ENCODE measurements around the gene BHLHE23. TPM values are rescaled to one million over a fixed set of nuclear protein-coding genes. Genes with fewer than 3 reads are reported as not detected.

BHLHE23 gene
- total RNA-seq, 1 experiment from 2014 or later, result not detected

- TF ChIP-seq, protein P1, sequence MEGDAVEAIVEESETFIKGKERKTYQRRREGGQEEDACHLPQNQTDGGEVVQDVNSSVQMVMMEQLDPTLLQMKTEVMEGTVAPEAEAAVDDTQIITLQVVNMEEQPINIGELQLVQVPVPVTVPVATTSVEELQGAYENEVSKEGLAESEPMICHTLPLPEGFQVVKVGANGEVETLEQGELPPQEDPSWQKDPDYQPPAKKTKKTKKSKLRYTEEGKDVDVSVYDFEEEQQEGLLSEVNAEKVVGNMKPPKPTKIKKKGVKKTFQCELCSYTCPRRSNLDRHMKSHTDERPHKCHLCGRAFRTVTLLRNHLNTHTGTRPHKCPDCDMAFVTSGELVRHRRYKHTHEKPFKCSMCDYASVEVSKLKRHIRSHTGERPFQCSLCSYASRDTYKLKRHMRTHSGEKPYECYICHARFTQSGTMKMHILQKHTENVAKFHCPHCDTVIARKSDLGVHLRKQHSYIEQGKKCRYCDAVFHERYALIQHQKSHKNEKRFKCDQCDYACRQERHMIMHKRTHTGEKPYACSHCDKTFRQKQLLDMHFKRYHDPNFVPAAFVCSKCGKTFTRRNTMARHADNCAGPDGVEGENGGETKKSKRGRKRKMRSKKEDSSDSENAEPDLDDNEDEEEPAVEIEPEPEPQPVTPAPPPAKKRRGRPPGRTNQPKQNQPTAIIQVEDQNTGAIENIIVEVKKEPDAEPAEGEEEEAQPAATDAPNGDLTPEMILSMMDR (IDR thresholded peaks at IDR 0.05; ENCODE audit: unreplicated experiment), result no peak
- H3K27me3 Mint-ChIP-seq (ENCODE audit: unreplicated experiment), result peaks cover 100% of the 10 kb centered on the region
- DNase-seq, result peak; percentile 64
- H3K36me3 Mint-ChIP-seq (ENCODE audit: insufficient read depth, unreplicated experiment), result no peaks in the 10 kb centered on the region
- CTCF ChIA-PET, result interaction anchor here (0.5 to 1.7 kb wide), 5 partner anchors 9 to 392 kb away, joined by 3 to 4 read pairs (median 3); no protein-coding TSS in a partner anchor
- BruUV-seq (replicated peaks), result no TSS peak
- H3K9me3 Mint-ChIP-seq (ENCODE audit: low read depth, unreplicated experiment), result no peaks in the 10 kb centered on the region
- H3K4me3 Mint-ChIP-seq (ENCODE audit: low read depth, unreplicated experiment), result no peak overlapping the region
- H3K4me1 Mint-ChIP-seq (ENCODE audit: low read depth, unreplicated experiment), result peaks cover 20% of the 10 kb centered on the region
- no peak overlapping the region for H3K27ac Mint-ChIP-seq (ENCODE audit: unreplicated experiment)
- intact Hi-C loops (cut with micrococcal nuclease; ENCODE audit: unreplicated experiment), result no loop called here
Measured at GRCh38 chr20:63027922-63028389, 21.2 kb upstream of the BHLHE23 start.

- Mint-ChIP-seq H3K27me3 (ENCODE audit: unreplicated experiment) (peaks cover 100% of the 10 kb centered on the region), H3K27ac (ENCODE audit: unreplicated experiment) (no peak overlapping the region), H3K36me3 (ENCODE audit: insufficient read depth, unreplicated experiment) (no peaks in the 10 kb centered on the region), H3K4me1 (ENCODE audit: low read depth, unreplicated experiment) (peaks cover 14% of the 10 kb centered on the region), H3K4me3 (ENCODE audit: low read depth, unreplicated experiment) (no peak overlapping the region), H3K9me3 (ENCODE audit: low read depth, unreplicated experiment) (no peaks in the 10 kb centered on the region)
- CTCF ChIA-PET, result interaction anchor here (0.5 to 1.7 kb wide), 5 partner anchors 8 to 392 kb away, joined by 3 to 4 read pairs (median 3); no protein-coding TSS in a partner anchor
- TF ChIP-seq, protein P1 (IDR thresholded peaks at IDR 0.05; ENCODE audit: unreplicated experiment), result no peak
- no TSS peak for BruUV-seq (replicated peaks)
- DNase-seq, result no peak
- intact Hi-C loops (cut with micrococcal nuclease; ENCODE audit: unreplicated experiment), result no loop called here
Measured at GRCh38 chr20:63027221-63027921, 20.6 kb upstream of the BHLHE23 start.

DNA sequence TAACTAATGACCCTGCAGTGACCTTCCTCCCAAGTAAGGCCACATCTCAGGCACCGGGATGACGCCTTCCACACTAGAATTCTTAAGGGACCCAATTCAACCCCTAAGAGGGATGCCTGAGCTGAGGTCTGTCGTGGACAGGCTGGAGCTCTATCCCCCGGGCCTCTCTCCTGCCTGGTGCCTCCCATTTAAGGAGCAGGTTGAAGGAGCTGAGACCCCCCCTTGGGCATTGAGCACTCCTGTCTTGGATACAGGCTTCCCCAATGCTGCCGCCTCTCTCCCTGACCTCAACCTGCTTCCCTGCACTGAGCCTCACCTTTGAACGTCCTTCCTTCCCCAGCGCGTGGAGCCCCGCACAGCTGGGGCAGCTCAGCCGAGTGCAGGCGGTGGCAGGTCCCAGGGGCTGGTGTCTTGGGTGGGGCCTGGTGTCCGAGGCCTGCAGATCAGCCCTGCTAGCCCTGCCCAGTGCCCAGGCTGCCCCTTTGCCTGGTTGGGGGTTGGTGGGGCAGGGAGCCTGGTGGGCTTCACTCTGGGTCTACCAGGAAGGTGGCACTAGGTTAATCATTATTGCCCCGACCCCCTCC is 19.9 kb upstream of the BHLHE23 start:
- H3K4me1 Mint-ChIP-seq (ENCODE audit: low read depth, unreplicated experiment), result peaks cover 14% of the 10 kb centered on the region
- no TSS peak for BruUV-seq (replicated peaks)
- peaks cover 100% of the 10 kb centered on the region for H3K27me3 Mint-ChIP-seq (ENCODE audit: unreplicated experiment)
- TF ChIP-seq, protein P1 (IDR thresholded peaks at IDR 0.05; ENCODE audit: unreplicated experiment), result no peak
- no peak overlapping the region for H3K4me3 Mint-ChIP-seq (ENCODE audit: low read depth, unreplicated experiment)
- H3K27ac Mint-ChIP-seq (ENCODE audit: unreplicated experiment), result peak overlapping the region; percentile 29
- no peaks in the 10 kb centered on the region for H3K9me3 Mint-ChIP-seq (ENCODE audit: low read depth, unreplicated experiment)
- no peaks in the 10 kb centered on the region for H3K36me3 Mint-ChIP-seq (ENCODE audit: insufficient read depth, unreplicated experiment)
- intact Hi-C loops (cut with micrococcal nuclease; ENCODE audit: unreplicated experiment), result no loop called here
- CTCF ChIA-PET, result no interaction called here
- DNase-seq, result no peak

DNA sequence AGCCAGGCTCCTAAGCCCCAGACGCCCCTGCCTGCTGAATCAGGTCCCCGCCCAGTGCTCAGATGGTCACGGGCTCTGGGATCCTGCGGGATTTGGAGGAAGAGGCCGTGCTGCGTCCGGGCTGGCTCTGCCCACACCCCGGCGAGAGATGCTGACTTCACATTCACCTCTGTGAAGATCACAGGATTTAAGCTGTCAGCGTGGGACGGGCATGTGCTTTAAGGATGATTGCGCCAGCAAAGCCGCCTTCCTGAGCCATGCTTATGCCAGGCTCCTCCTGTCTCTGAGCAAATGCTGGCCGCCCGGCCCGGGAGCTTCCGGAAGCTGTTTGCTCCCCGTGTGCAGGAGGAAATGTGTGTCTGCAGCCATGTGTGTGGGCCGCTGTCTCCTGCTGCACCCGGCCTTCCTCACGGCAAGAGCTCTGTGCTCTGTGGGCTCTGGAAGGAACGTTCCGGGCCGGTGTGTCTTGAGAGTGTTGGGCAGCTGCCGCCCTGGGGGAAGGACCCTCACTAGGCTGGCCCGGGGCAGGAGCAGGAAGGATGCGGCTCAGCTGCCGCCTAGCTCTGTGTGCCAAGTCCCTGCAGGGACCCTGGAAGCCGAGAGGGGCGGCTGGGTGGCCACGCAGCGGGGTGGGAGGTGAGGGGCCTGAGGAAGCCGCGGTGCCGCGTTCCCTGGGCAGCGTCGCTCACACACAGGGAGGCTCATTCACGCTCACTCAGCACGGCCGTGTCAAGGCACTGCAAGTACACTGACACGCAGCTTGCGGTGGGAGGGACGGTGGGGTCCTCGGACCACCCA is 19.0 kb upstream of the BHLHE23 start:
- CTCF ChIA-PET, result interaction anchor here (0.6 to 1.0 kb wide), 2 partner anchors 9 to 53 kb away, joined by 3 to 4 read pairs; no protein-coding TSS in a partner anchor
- BruUV-seq (replicated peaks), result no TSS peak
- intact Hi-C loops (cut with micrococcal nuclease; ENCODE audit: unreplicated experiment), result no loop called here
- Mint-ChIP-seq H3K27me3 (ENCODE audit: unreplicated experiment) (peaks cover 100% of the 10 kb centered on the region), H3K9me3 (ENCODE audit: low read depth, unreplicated experiment) (no peaks in the 10 kb centered on the region), H3K36me3 (ENCODE audit: insufficient read depth, unreplicated experiment) (no peaks in the 10 kb centered on the region), H3K27ac (ENCODE audit: unreplicated experiment) (no peak overlapping the region), H3K4me3 (ENCODE audit: low read depth, unreplicated experiment) (peak overlapping the region; percentile 10), H3K4me1 (ENCODE audit: low read depth, unreplicated experiment) (peaks cover 14% of the 10 kb centered on the region)
- TF ChIP-seq, protein P1 (IDR thresholded peaks at IDR 0.05; ENCODE audit: unreplicated experiment), result no peak
- no peak for DNase-seq
